ENCODE results near the gene NLRP6.

- TF ChIP-seq EZH2 (IDR thresholded peaks at IDR 0.05; ENCODE audit: borderline replicate concordance, insufficient read depth, low read depth, low read length, poor library complexity, severe bottlenecking): no peak
- TF ChIP-seq, protein P1, sequence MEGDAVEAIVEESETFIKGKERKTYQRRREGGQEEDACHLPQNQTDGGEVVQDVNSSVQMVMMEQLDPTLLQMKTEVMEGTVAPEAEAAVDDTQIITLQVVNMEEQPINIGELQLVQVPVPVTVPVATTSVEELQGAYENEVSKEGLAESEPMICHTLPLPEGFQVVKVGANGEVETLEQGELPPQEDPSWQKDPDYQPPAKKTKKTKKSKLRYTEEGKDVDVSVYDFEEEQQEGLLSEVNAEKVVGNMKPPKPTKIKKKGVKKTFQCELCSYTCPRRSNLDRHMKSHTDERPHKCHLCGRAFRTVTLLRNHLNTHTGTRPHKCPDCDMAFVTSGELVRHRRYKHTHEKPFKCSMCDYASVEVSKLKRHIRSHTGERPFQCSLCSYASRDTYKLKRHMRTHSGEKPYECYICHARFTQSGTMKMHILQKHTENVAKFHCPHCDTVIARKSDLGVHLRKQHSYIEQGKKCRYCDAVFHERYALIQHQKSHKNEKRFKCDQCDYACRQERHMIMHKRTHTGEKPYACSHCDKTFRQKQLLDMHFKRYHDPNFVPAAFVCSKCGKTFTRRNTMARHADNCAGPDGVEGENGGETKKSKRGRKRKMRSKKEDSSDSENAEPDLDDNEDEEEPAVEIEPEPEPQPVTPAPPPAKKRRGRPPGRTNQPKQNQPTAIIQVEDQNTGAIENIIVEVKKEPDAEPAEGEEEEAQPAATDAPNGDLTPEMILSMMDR (IDR thresholded peaks at IDR 0.05): no peak
Observed at GRCh38 chr11:278001-278951, at the start of gene NLRP6.

Measured in B cell (primary cell).